GM12872 (cell line): Measurements from ENCODE around the gene ZFHX3.
A peak's percentile ranks its signal among the peaks of the same experiment; 100 is the strongest.

ENCODE experiments used
- CTCF ChIP-seq: IDR thresholded peaks from 3 replicates; pipeline ENCODE4 v1.5.1; 2011; ENCODE audit warnings: low read depth, mild to moderate bottlenecking, low read length, moderate library complexity; ENCODE audit not compliant: insufficient read depth

The ZFHX3 gene

GRCh38 chr16:73040735-73041402 lies 7.1 kb downstream of the ZFHX3 start:
- no peak for TF ChIP-seq CTCF

GRCh38 chr16:73040136-73040535 lies 7.8 kb downstream of the ZFHX3 start:
- TF ChIP-seq CTCF, result no peak

- no peak for TF ChIP-seq CTCF
Observed at GRCh38 chr16:73037845-73038570, 9.9 kb downstream of the ZFHX3 start.

GRCh38 chr16:73037331-73037745 lies 10.6 kb downstream of the ZFHX3 start:
- TF ChIP-seq CTCF, result no peak

GRCh38 chr16:73036074-73036826 lies 11.7 kb downstream of the ZFHX3 start:
- peak; percentile 36; the same call in 1 of the 3 replicates for TF ChIP-seq CTCF

- TF ChIP-seq CTCF, result no peak
Observed at GRCh38 chr16:73034374-73034773, 13.6 kb downstream of the ZFHX3 start.

GRCh38 chr16:73033271-73033998 lies 14.5 kb downstream of the ZFHX3 start:
- no peak for TF ChIP-seq CTCF
